Occipital lobe (tissue), 2 donors: ENCODE measurements around the gene ARVCF. TPM values are rescaled to one million over a fixed set of nuclear protein-coding genes. Genes with fewer than 3 reads are reported as not detected.
"Not testable (repeated sequence)": the region's sequence is repeated elsewhere in the genome, so short reads cannot be mapped to it uniquely, and the experiment has no call there.

Source experiments
- DNase-seq: peaks from one replicate; lab custom pipeline; 2025; lab: John Stamatoyannopoulos, UW
- total RNA-seq: library from RNA; depleted of rRNA; stranded (reverse); fragments of >200 nt; gene quantifications from one replicate; pipeline ENCODE4 v1.2.3, GENCODE V29; 2014

ARVCF gene
- total RNA-seq, 1 donor from 2014 or later, result 47.3 TPM

GRCh38 chr22:19941365-19942082, 75.1 kb downstream of the ARVCF start, which contains the start of the genes COMT and TXNRD2:
Gene COMT, plus strand, starts transcription at chr22:19941772. Its CDS starts 20,755 bp downstream, at chr22:19962527.
Gene TXNRD2, minus strand, starts transcription at chr22:19941818. Its CDS starts 15 bp downstream, at chr22:19941803.
- no peak for DNase-seq

DNA sequence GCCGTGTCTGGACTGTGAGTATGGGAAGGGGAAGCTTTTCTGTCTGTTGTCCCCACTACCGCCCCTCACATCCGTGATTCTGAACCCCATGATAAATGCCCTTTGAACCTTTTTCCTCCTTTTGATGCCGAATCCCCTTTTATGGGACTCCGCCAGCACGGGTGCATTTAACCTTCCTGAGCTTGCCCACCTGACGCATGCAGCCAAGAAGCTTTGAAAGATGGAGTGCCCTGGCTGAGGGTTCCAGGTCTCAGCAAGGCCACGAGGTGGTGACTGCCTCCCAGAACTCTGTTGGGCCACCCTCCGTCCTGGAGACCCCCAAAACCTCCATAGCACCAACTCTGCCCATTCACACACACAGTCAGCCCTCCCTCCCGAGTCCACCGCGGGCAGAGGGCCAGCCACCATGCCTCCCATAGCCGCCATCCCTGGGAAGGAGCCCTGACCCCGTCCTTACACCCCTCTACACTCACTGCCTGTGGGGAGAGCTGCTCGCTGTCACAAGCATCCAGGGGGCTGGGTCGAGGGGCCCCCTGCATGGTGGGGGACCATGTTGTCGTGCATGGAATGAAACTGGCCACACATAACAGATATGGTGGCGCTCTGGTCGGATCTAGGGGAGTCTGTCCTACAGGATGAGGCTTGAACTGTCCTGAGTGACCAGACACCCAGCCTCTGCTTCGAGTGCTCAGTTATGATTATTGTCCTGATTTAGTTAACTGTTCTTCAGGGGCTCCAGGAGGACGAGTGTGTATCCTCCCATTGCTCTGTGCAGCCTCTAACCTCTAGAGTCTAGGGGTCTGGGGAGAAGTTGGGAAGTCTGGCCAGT, 75.9 kb downstream of the ARVCF start:
- DNase-seq, result no peak

DNA sequence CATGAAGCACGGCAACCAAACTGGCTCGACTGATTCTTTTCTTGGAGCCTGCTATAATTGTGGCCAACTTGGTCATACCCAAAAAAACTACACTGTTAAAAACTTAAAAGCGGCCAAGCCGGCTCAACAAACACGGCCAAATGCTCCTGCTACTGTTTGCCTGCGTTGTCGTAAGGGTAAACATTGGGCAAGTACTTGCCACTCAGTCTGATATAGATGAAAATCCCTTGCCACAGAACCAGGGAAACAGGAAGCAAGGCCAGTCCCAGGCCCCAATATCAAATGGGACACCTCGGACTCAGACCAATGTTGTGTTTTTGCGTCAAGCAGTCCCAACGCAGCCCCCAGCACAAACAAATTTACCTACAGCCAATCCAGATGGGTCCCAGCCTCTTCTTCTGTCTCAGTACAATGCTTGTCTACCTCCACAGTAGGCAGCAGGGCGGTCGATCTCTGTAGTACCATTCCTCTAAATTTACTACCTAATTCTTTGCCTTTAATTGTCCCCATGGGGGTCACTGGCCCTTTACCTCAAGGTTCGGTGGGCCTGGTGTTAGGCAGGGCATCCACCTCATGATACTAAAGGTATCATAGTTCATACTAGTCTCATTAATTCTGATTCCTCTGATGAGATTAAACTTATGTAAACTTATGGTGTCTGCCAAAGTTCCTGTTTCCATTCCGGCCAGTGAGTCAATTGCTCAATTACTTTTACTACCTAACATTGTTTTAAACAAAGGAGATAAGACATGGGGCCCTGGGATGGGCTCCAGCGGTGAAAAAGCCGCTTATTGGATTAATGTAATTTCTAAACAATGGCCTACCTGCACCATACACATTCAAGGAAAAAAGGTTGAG, 78.8 kb downstream of the ARVCF start:
- no peak for DNase-seq

DNA sequence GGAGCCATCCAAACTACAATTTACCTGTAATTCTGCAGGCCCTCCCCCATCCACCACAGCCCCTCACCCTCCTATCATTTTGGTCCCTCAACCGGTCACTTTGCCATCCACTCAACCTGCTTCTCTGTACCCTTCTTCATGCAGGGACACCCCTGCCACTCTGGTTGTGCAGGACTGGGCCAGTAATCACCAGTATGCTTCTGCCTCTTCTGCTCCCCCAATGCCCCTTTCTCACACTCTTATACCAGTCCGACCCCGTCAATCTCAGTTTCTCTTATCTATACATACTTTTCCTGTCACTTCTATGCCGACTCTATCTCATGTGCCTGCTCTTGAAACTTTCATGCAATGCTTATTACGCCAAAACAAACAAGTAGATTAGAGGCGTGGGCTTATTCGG, 80.1 kb downstream of the ARVCF start:
- no peak for DNase-seq

DNA sequence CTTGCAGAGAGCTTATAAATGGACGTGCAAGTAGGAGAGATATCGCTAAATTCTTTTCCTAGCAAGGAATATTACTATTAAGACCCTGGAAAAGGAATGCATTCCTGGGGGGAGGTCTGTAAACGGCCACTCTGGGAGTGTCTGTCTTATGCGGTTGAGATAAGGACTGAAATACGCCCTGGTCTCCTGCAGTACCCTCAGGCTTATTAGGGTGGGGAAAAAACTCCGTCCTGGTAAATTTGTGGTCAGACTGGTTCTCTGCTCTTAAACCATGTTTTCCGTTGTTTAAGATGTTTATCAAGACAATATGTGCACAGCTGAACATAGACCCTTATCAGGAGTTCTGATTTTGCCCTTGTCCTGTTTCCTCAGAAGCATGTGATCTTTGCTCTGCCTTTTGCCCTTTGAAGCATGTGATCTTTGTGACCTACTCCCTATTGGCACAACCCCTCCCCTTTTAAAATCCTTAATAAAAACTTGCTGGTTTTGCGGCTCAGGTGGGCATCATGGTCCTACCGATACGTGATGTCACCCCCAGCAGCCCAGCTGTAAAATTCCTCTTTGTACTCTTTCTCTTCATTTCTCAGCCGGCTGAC, 81.4 kb downstream of the ARVCF start:
- DNase-seq, result not testable (repeated sequence)

GRCh38 chr22:19933341-19934241, 83.0 kb downstream of the ARVCF start:
- DNase-seq, result no peak

DNA sequence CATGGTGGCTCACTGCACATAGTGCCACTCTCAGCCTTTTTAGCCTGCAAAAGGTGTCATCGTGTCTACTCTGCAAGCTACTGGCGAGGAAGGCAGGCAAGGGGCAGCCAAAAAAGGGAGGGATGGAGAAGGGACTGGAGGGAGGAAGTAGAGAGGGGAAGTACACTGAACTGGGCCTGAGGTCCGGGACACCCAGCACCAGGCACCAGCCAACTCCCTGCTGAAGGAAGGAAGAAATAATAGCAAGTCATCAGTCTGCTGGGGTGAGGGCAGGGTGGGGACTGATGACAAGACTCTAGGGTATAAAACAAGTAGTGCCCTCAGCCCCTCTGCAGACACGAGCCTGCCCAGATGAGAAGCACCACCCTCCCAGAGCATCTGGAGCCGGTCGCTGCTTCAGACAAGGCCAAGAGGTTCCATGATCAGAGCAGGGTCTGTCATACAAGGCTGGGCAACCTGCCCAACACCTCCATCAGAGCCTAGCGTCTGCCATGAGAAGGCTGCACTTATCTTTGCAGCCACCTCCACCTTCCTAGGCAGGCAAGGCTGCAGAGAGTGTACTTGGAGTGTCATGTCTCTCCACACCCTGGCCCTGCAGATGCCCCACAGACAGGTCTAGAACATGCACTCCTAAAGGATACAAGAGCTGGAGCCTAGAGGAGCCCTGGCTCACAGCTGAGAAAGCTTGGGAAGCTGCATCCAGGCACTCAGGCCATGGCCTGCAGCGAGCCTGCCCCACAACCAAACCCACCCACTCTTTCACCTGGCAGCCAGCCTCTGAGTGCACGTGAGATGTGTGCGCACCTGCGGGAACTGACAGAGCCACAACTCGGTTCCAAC, 84.0 kb downstream of the ARVCF start:
- no peak for DNase-seq

DNA sequence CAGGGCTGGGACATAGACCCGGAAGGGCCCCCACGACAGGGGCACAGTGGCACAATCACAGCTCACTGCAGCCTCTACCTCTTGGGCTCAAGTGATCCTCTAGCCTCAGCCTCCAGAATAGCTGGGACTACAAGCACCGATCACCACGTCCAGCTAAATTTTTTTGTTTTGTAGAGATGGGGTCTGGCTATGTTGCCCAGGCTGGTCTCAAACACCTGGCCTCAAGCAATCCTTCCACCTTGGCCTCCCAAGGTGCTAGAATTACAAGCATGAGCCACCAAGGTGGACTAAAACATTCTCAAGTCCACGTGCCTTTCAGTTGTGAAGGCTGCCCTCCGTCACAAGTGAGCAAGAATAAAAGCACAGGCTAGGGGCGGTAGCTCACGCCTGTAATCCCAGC, 85.1 kb downstream of the ARVCF start:
- no peak for DNase-seq

DNA sequence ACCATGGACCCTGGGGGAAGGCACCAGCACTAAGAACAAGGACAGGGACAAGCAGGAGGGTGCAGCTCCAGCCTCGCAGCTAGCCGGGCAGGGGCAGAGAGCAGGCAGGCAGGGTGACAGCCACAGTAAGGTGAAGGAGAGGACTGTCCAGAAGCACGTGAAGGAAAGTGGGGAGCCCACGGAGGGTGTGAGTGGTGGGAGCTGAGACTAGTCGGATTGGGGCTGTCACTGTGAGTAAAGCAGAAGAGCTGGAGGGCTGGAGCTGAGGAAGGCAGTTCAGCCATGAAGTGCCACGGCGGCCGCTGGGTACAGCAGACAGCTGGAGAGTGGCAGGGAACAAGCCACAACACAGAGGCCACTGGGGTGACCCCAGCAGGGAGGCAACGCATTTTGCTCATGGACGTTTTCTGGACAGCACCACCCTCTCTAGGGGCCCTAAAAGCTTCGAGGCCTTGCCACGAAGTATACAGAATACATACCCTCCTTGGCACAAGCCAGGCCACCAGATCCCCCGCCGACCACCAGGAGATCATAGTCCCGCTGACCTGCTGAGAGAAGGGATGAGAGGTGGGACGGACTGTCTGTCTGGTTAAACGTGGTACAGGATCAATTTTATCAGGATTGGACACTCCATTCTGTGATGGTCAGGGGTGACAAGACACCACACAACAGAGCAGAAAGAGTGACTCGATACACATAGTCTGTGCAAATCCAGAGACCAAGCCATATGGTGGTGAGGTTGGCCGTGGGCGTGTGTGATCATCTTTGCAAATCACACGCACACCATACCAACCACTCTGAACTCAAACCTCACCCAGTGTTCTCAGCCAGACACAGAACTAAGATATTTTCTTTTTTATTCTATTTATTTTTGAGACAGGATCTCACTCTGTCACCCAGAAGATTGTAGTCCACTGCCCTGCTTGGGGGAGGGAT, 85.8 kb downstream of the ARVCF start:
- DNase-seq, result no peak

DNA sequence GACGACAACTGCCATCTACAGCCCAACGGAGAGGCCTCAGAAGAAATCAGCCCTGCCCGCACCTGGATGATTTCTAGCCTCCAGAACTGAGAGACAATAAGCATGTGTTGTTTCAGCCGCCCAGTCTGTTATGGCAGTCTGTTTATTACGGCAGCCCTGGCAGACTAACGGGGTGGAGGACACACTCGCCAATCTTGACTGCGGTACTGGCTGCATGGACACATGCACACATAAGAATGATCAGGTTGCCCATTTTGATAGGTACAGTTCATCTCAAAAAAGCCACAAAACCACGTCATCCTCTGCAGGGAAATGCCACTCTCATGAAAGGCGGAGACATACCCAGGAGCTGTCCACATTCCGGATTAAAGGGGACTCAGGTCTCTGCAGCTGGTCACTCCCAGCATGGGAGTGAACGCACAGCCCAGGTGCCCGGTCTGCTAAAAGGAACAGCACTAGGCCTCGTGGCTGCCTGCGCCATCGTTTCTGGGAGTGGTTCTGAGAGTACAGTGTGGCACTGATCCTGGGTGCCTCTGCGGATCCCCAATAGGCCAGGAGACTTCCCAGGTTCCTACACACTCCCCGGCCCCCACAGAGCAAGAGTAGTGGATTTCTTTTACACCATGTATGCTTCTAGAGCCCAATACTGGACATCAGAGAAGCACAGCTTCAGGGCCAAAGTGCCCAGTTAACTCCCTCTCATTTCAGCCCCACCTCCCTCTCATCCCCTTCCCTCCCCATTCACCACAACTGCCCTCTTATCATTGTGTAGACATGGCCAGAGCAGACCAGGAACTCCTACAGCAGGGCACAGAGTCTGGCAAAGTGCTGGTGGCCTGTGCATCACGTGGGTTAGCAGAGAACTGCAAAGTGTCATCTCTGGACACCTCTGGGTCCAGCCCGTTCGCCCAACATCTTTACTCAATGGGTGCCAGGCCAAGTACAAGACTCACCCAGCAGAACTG, 86.8 kb downstream of the ARVCF start:
- DNase-seq, result no peak

GRCh38 chr22:19928207-19928606, 88.4 kb downstream of the ARVCF start:
- DNase-seq, result no peak

- DNase-seq, result no peak
Observed at GRCh38 chr22:19927696-19928095, 88.9 kb downstream of the ARVCF start.

GRCh38 chr22:19926028-19926427, 90.6 kb downstream of the ARVCF start:
- not testable (repeated sequence) for DNase-seq

DNA sequence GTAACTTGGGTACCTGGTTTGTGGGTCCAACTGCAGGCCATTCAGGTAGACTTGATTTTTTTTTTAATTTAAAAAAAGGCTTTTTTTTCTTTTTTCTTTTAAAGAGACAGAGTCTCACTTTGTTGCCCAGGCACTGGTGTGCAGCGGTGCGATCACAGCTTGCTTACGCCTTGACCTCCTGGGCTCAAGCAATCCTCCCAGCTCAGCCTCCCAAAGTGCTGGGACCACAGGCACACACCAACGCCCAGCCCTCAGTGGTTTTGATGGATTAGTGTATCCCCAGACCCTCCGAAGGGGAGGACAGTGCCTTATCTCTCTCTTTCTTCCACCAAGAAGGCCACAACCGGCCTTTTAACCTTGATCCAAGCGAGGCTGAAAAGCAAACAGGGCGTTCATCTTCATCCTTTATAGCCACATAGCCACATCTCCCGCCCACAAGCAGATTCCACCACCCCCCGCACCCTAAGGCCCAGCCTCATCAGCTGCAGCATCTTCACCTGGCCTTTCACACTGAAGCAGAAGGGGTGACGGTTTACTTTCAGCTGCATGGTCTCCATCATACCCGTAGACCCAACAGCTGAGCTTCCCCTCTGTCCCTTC, 92.6 kb downstream of the ARVCF start:
- no peak for DNase-seq

DNA sequence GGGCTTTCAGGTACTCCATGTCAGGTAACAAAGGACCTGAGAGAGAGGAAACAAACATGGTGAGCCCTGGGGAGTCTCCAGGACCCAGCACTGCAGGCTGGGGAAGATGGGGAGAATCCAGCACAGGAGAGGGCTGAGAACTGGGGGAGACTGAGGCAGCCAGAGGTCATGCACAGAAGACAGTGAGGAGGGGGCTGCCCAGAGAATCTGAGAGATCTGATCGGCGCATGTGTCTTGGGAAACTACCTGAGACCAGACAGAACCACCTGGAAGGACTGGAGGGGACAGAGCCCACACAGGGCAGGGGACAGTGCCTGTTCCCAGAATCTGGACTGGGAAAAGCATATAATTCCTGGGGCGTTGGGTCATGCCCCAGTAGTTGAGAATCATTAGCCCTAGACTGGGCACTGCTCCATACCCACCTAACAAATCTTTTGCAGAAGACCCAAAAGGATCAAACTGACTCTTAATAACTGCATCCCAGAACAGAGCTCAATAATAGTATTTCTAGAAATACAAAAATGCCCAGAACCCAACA, 95.0 kb downstream of the ARVCF start:
- no peak for DNase-seq
